Renal cortex interstitium (tissue), 11 donors: ENCODE results near the gene RABAC1. TPM values are rescaled to one million over a fixed set of nuclear protein-coding genes. Genes with fewer than 3 reads are reported as not detected.
"Not testable (repeated sequence)": the region's sequence is repeated elsewhere in the genome, so short reads cannot be mapped to it uniquely, and the experiment has no call there.

Source experiments
- DNase-seq, 11 donors: peaks; one replicate each; pipeline ENCODE4 v3.0.0-alpha.2; 2013; ENCODE audit warnings: low read depth in 9 of 11, low spot score in 4 of 11; ENCODE audit errors: extremely low read depth in 1 of 11
- polyA plus RNA-seq, 3 donors: library from polyadenylated mRNA; unstranded; fragments of 120-200 nt; gene quantifications; one replicate each; pipeline ENCODE4 v1.2.1, GENCODE V29; 2013; ENCODE audit not compliant: insufficient read length in 3 of 3

RABAC1 gene
- polyA plus RNA-seq, 3 donors, result 47.5 to 85.4 (median 81.1) TPM

- DNase-seq, result no peak
These were observed 36.2 kb upstream of the RABAC1 start for GRCh38 chr19:41994994-41995958.

DNA sequence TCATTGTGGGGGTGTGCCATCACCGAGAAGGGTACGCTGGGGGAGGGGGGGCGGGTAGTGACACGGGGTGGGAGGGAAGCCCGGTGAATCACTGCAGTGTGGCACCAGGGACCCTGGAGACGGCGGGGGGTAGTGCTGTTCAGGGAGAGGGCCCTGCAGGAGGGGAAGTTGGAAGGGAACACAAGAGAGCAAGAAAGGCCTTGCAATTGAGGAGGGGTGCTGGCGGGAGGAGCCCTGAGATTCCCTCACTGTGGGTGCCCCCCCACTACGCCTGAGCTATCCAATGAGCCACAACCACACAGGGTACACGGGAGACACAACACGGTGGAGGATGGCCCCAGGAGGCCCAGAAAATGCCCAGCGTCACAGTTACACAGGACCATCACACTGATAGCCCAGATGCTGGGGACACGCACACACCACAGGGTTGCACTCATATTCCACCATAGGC, 35.4 kb upstream of the RABAC1 start:
- DNase-seq, result no peak

- peak in 2 of 11 donors; percentile 20 to 24 for DNase-seq
These were observed 34.7 kb upstream of the RABAC1 start, which contains the start of gene ATP1A3 for GRCh38 chr19:41993612-41994483. TSS of gene ATP1A3 (minus strand) at chr19:41994230. CDS start at chr19:41994076, 154 bp downstream.

DNA sequence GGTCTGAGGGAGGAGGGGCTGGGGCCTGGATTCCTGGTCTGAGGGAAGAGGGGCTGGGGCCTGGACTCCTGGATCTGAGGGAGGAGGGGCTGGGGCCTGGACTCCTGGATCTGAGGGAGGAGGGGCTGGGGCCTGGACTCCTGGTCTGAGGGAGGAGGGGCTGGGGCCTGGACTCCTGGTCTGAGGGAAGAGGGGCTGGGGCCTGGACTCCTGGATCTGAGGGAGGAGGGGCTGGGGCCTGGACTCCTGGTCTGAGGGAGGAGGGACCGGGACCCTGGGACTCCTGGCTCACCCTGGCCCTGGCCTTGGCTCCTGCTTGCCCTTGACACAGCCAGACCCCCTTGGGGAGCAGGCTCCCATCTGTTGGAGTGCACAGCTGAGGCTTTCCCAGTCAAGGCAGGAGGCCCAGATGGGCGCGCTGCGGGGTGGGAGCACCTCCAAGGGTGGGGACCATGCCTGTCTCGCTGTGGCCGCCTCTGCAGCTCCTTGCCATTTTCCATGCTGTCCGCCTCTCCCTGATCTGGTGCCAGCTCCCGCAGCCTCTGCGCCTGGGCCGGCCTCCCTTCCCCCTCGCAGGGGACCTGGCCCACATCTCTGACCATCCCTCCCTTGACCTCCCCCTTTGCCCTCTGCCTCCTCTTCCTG, 32.9 kb upstream of the RABAC1 start:
- DNase-seq, result not testable (repeated sequence)

DNA sequence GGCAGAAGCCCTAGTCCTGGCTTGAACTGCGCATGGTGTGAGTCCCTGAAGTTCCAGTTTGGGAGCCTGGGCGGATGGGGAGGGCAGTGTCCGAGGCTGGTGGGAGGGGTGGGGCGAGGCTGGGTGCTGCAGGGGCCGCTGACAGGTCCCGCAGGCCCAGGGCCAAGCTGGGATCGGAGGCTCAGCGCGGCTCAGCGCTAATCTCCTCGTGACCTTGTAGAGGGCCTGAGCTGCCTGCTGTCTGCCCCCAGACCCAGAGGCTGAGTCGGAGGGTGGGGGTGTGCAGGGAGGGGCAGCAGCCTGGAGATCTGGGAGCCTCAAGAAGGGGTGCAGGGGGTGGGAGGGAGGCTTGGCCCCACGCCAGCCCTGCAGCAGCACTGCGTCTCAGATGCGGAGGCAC, 31.9 kb upstream of the RABAC1 start:
- DNase-seq, result no peak

DNA sequence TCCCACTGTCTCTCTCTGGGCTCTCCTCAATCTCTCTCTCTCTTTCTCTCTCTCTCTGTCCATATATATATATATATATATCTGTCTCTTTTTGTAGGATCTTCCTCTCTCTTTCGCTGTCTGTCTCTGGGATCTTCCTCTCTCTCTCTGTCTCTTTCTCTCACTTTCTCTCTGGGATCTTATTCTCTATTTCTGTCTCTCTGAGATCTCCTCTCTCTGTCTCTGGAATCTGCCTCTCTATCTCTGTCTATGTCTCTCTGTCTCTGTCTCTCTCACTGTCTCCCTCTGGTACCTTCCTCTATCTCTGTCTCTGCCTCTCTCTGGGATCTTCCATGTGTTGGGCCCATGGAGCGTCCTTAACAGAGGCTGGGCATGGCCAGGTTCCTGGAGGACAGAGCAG, 31.5 kb upstream of the RABAC1 start:
- no peak for DNase-seq

GRCh38 chr19:41990028-41990427, 30.9 kb upstream of the RABAC1 start:
- DNase-seq, result no peak

- DNase-seq, result no peak
These were observed 29.8 kb upstream of the RABAC1 start for GRCh38 chr19:41988947-41989346.

- no peak for DNase-seq
These were observed 28.2 kb upstream of the RABAC1 start for GRCh38 chr19:41987141-41987860.

DNA sequence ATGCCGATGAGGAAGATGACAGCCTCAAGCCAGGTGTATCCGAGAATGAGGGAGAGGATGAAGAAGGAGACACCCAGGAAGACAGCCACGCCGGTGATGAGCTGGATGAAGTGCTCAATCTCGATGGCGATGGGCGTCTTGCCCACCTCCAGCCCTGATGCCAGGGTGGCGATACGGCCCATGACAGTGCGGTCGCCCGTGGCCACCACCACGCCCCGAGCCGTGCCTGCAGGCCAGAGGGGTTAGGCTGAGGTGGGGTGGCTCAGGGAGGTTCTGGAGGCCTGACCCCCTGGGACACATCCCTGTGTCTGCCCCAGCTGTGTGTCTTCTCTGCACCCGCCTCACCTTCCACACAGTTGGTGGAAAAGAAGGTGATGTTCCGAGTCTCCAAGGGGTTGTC, 25.8 kb upstream of the RABAC1 start:
- no peak for DNase-seq

- DNase-seq, result no peak
These were observed 22.6 kb upstream of the RABAC1 start for GRCh38 chr19:41981724-41982123.

DNA sequence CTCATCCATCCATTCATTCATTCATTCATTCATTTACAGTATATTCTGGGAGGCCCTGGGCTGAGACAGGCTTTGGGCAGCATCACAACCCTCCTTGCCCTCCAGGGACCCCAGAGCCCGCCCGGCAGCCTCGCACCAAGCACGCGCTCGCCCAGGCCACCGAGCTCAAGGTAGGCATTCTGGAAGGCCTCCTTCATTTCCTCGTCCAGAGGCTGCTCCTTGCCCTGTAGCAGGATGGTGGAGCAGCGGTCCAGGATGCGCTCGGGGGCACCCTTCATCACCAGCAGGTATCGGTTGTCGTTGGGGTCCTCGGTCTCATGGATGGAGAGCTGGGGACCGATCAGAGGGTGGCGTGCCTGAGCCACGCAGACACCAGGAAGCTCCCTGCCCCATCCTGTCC, 19.3 kb upstream of the RABAC1 start:
- no peak for DNase-seq

DNA sequence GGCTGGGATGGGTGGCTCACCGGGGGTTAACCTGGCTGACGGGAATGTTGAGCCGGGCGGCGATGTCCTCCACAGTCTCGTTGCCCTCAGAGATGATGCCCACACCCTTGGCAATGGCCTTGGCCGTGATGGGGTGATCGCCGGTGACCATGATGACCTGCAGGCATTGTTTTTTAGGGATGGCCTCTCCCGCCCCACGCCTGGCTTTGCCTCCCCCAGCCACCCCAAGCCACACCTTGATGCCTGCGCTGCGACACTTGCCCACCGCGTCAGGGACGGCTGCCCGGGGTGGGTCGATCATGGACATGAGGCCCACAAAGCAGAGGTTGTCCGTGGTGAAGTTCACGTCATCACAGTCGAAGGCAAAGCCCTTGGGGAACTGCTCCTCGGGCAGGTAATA, 18.8 kb upstream of the RABAC1 start:
- no peak for DNase-seq

- DNase-seq, result no peak
These were observed 15.5 kb upstream of the RABAC1 start for GRCh38 chr19:41974652-41975051.

DNA sequence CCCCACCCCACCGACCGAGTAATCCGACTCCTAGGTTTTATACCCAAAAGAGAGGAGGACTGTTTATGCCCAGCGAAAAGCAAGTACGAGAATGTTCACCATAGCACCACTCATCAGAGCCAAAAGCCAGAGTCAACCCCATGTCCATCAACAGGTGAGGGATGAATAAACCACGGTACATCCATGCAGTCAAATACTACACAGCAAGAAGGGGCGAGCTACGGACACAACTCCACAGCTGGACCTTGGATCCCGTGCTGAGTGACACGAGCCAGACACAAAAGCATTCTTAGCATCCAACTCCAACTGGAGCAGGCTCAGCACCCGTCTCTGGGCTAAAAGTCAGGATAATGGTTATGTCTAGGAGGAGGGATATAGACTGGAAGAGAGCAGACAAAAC, 12.2 kb upstream of the RABAC1 start:
- no peak for DNase-seq

DNA sequence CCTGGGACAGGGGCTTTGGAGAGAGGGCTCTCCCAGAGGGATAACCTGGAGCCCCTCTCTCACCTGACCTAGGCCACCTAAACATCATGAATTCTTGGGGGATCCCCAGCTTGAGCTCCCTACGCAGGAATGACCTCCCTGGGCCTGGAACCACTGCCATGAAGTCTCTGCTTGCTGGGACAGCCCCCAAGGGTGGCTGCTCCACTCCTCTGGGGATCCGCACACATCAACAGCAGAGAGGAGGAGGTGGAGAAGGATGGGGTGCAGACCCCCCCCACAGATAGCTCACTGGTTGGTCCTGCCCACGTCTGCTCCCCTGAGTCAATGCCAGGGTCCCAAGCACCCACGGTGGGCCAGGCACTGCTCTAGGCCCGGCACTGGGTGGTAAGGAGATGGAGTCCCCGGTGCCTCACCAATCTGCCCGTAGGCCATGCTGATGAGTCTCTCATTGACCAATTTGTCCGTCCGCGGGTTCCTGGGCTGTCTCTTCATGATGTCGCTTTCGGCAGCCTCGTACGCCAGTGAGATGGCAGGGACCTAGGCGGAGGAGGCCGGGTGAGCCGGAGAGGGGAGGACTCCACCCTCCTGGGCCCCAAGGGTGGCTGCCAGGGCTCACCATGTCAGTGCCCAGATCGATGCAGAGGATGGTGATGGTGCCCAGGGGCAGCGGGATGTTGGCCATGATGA, 10.8 kb upstream of the RABAC1 start:
- DNase-seq, result no peak

GRCh38 chr19:41968751-41969595, 9.9 kb upstream of the RABAC1 start:
- DNase-seq, result no peak
